H1 (cell line): ENCODE results near the gene ZNF565. TPM values are rescaled to one million over a fixed set of nuclear protein-coding genes. Genes with fewer than 3 reads are reported as not detected.
A peak's percentile ranks its signal among the peaks of the same experiment; 100 is the strongest.

Source experiments
- CTCF ChIA-PET: fragments of 300-600 bp; sonication (Branson Sonifier 250); formaldehyde crosslinking; loops from one replicate; lab custom pipeline; 2021; ENCODE audit not compliant: partially characterized antibody; lab: Charles Lee
- POLR2A ChIA-PET: fragments of 300-600 bp; sonication (Branson Sonifier 250); formaldehyde crosslinking; loops from one replicate; lab custom pipeline; 2021; ENCODE audit warnings: inconsistent platforms; ENCODE audit not compliant: partially characterized antibody; lab: Charles Lee
- DNase-seq, 2 experiments: peaks; one replicate each; pipeline versions ENCODE4 v3.0.0 to v3.0.0-alpha.2; 2010 to 2022; ENCODE audit warnings: low spot score in 2 of 2, low read depth in 1 of 2, mixed read lengths in 1 of 2
- FAIRE-seq: peaks from 2 replicates; lab custom pipeline; 2011; peaks lifted over from hg19 to GRCh38; lab: Jason Lieb, UNC
- H2AFZ ChIP-seq: 2 replicates; pipeline ENCODE4 v1.8.1; 2012; ENCODE audit warnings: low read length, inconsistent platforms
- H2AK5ac ChIP-seq: 2 replicates; pipeline ENCODE4 v1.6.1; 2013; ENCODE audit warnings: low read depth, low read length
- H2BK120ac ChIP-seq: replicated peaks from 2 replicates; pipeline ENCODE3; 2013; ENCODE audit warnings: low read depth, low read length, inconsistent platforms
- H2BK12ac ChIP-seq: 2 replicates; pipeline ENCODE4 v1.6.1; 2013; ENCODE audit warnings: low read depth, low read length
- H2BK15ac ChIP-seq: 2 replicates; pipeline ENCODE4 v1.6.1; 2013; ENCODE audit warnings: low read length
- H2BK20ac ChIP-seq: 2 replicates; pipeline ENCODE4 v1.6.1; 2013; ENCODE audit warnings: low read length
- H2BK5ac ChIP-seq: 2 replicates; pipeline ENCODE4 v1.6.1; 2013; ENCODE audit warnings: low read depth, low read length
- H3K14ac ChIP-seq: 2 replicates; pipeline ENCODE4 v1.6.1; 2013; ENCODE audit warnings: inconsistent platforms; ENCODE audit not compliant: insufficient read length
- H3K18ac ChIP-seq: 2 replicates; pipeline ENCODE4 v1.6.1; 2013; ENCODE audit warnings: low read length; ENCODE audit errors: extremely low read depth
- H3K23ac ChIP-seq: 2 replicates; pipeline ENCODE4 v1.6.1; 2013; ENCODE audit warnings: inconsistent platforms; ENCODE audit not compliant: insufficient read length
- H3K23me2 ChIP-seq: 2 replicates; pipeline ENCODE4 v1.6.1; 2013; ENCODE audit warnings: low read depth, low read length
- H3K27ac ChIP-seq: 2 replicates; pipeline ENCODE4 v1.6.1; 2011; ENCODE audit warnings: low read depth, low read length, inconsistent platforms
- H3K27me3 ChIP-seq, 4 experiments: replicated peaks in 1 of 4; 1 replicate in 1 of 4; 2 replicates in 3 of 4; pipeline versions ENCODE4 v1.6.1 to v1.8.1; 2011 to 2013; ENCODE audit warnings: low read length in 3 of 4, mild to moderate bottlenecking in 3 of 4, inconsistent platforms in 2 of 4, mixed read lengths in 2 of 4, moderate library complexity in 1 of 4; ENCODE audit not compliant: control insufficient read depth in 3 of 4, insufficient read depth in 3 of 4; ENCODE audit errors: extremely low read depth in 1 of 4
- H3K36me3 ChIP-seq, 4 experiments: 2 replicates each; pipeline versions ENCODE4 v1.6.1 to v1.8.1; 2011 to 2013; ENCODE audit warnings: mild to moderate bottlenecking in 4 of 4, low read length in 3 of 4, moderate library complexity in 2 of 4, control low read depth in 1 of 4, inconsistent platforms in 1 of 4; ENCODE audit not compliant: insufficient read depth in 4 of 4, control insufficient read depth in 2 of 4
- H3K4ac ChIP-seq: replicated peaks from 2 replicates; pipeline ENCODE3; 2013; ENCODE audit warnings: low read length, low read depth, mixed read lengths, inconsistent platforms; ENCODE audit not compliant: insufficient read length
- H3K4me1 ChIP-seq, 4 experiments: replicated peaks in 1 of 4; 1 replicate in 1 of 4; 2 replicates in 3 of 4; pipeline versions ENCODE4 v1.6.1 to v1.8.1; 2011 to 2013; ENCODE audit warnings: low read length in 3 of 4, inconsistent platforms in 2 of 4, mixed read lengths in 1 of 4; ENCODE audit not compliant: insufficient read depth in 4 of 4, control insufficient read depth in 3 of 4
- H3K4me2 ChIP-seq, 2 experiments: 2 replicates each; pipeline versions ENCODE4 v1.6.1 to v1.8.1; 2011 to 2013; ENCODE audit warnings: low read depth in 2 of 2, low read length in 2 of 2, control low read depth in 1 of 2, inconsistent platforms in 1 of 2, mild to moderate bottlenecking in 1 of 2; ENCODE audit not compliant: insufficient read depth in 1 of 2
- H3K4me3 ChIP-seq, 4 experiments: fragments of 200-600, 300-600 bp in 1 of 4; sonication (generic), shearing (Covaris generic), sonication (Bioruptor Twin) in 1 of 4; 2 replicates each; pipeline versions ENCODE4 v1.5.1 to v1.8.1; 2011 to 2016; ENCODE audit warnings: low read length in 4 of 4, low read depth in 3 of 4, control low read depth in 2 of 4, inconsistent platforms in 2 of 4, mild to moderate bottlenecking in 2 of 4, mixed read lengths in 1 of 4, moderate library complexity in 1 of 4; ENCODE audit not compliant: insufficient read depth in 2 of 4; ENCODE audit errors: extremely low read depth in 1 of 4
- H3K56ac ChIP-seq: replicated peaks from 2 replicates; pipeline ENCODE3; 2013; ENCODE audit warnings: low read depth, mild to moderate bottlenecking, mixed read lengths, low read length, inconsistent platforms; ENCODE audit not compliant: insufficient read length
- H3K79me1 ChIP-seq: 2 replicates; pipeline ENCODE4 v1.6.1; 2013; ENCODE audit warnings: low read depth, low read length, control low read depth
- H3K79me2 ChIP-seq, 2 experiments: 2 replicates each; pipeline versions ENCODE4 v1.6.1 to v1.8.1; 2012 to 2013; ENCODE audit warnings: low read length in 2 of 2, mild to moderate bottlenecking in 2 of 2, inconsistent platforms in 1 of 2; ENCODE audit not compliant: insufficient read depth in 2 of 2, control insufficient read depth in 1 of 2
- H3K9ac ChIP-seq, 4 experiments: replicated peaks in 1 of 4; 1 replicate in 1 of 4; 2 replicates in 3 of 4; pipeline versions ENCODE4 v1.6.1 to v1.8.1; 2011 to 2013; ENCODE audit warnings: low read depth in 3 of 4, low read length in 3 of 4, control low read depth in 2 of 4, mild to moderate bottlenecking in 2 of 4, moderate library complexity in 2 of 4, inconsistent platforms in 1 of 4; ENCODE audit errors: extremely low read depth in 1 of 4
- H3K9me3 ChIP-seq, 2 experiments: 2 replicates each; pipeline versions ENCODE4 v1.6.1 to v1.8.1; 2012 to 2013; ENCODE audit warnings: mild to moderate bottlenecking in 2 of 2, moderate library complexity in 2 of 2, control low read depth in 1 of 2, inconsistent platforms in 1 of 2, low read depth in 1 of 2, low read length in 1 of 2, mixed read lengths in 1 of 2; ENCODE audit not compliant: insufficient read depth in 2 of 2
- H4K20me1 ChIP-seq, 2 experiments: replicated peaks in 1 of 2; 2 replicates each; pipeline versions ENCODE3 to v1.8.1; 2011 to 2013; ENCODE audit warnings: inconsistent platforms in 2 of 2, low read length in 2 of 2, mild to moderate bottlenecking in 1 of 2; ENCODE audit not compliant: insufficient read depth in 2 of 2, control insufficient read depth in 1 of 2
- H4K5ac ChIP-seq: 2 replicates; pipeline ENCODE4 v1.6.1; 2013; ENCODE audit warnings: low read length, low read depth, mixed read lengths, inconsistent platforms; ENCODE audit not compliant: insufficient read length
- H4K8ac ChIP-seq: 2 replicates; pipeline ENCODE4 v1.8.0; 2013; ENCODE audit warnings: mild to moderate bottlenecking, moderate library complexity, low read length, inconsistent platforms; ENCODE audit not compliant: insufficient read depth; ENCODE audit errors: extremely low read depth
- H4K91ac ChIP-seq: replicated peaks from 2 replicates; pipeline ENCODE3; 2013; ENCODE audit warnings: low read length, mixed read lengths, inconsistent platforms; ENCODE audit not compliant: insufficient read length
- ASH2L ChIP-seq: fragments of 200-600, 300-600 bp; sonication (generic); IDR thresholded peaks from one replicate; pipeline ENCODE4 v1.7.1; 2017; ENCODE audit warnings: low read length
- BACH1 ChIP-seq: IDR thresholded peaks from 2 replicates; pipeline ENCODE4 v1.6.1; 2012; ENCODE audit warnings: low read length, improper control_type of control experiment
- CHD2 ChIP-seq: IDR thresholded peaks from 2 replicates; pipeline ENCODE4 v1.6.1; 2012; ENCODE audit warnings: low read length, improper control_type of control experiment
- NRF1 ChIP-seq: IDR thresholded peaks from 2 replicates; pipeline ENCODE4 v1.6.1; 2011; ENCODE audit warnings: mild to moderate bottlenecking, low read depth, low read length, improper control_type of control experiment
- POU5F1 ChIP-seq: IDR thresholded peaks from 2 replicates; pipeline ENCODE4 v1.6.1; 2011; ENCODE audit warnings: low read depth, mild to moderate bottlenecking, low read length, moderate library complexity
- RNF2 ChIP-seq: fragments of 200-900, 300-1000 bp; sonication (generic); IDR thresholded peaks from 2 replicates; pipeline ENCODE4 v1.7.1; 2016; ENCODE audit warnings: borderline replicate concordance, low read depth, mild to moderate bottlenecking, antibody characterized with exemption, low read length; ENCODE audit not compliant: poor library complexity, severe bottlenecking; ENCODE audit errors: missing control alignments
- WGBS, 2 experiments: shearing (Covaris generic) in 1 of 2; methylation state at CpG; one replicate each; pipeline versions ENCODE4 v1.1.6 to v1.1.7; 2013 to 2015; ENCODE audit warnings: low lambda C conversion rate in 2 of 2, mixed read lengths in 2 of 2, inconsistent platforms in 1 of 2, low coverage in 1 of 2, missing lambda C conversion rate in 1 of 2; ENCODE audit not compliant: insufficient replicate concordance in 2 of 2, insufficient coverage in 1 of 2, insufficient read length in 1 of 2; ENCODE audit errors: extremely low coverage in 1 of 2, missing lambda C conversion rate in 1 of 2; 5-methylcytosine and 5-hydroxymethylcytosine counted together
- polyA plus RNA-seq, 7 experiments: library from polyadenylated mRNA; depleted of rRNA in 3 of 7; stranded (reverse) in 5 of 7; unstranded in 2 of 7; fragments of >200 nt in 5 of 7; fragments of 200-250 nt in 2 of 7; gene quantifications; 1 replicate in 5 of 7; 2 replicates in 1 of 7; 4 replicates in 1 of 7; pipeline versions ENCODE4 v1.2.1 to v1.2.3, GENCODE V29; 2011 to 2013; ENCODE audit warnings: missing spikeins in 2 of 7, mixed read lengths in 2 of 7
- total RNA-seq: library from RNA; stranded (reverse); fragmentation: NEBNext Ultra II Directional; extraction: Animal tissue kit (Norgen Biotek cat#: 25700); gene quantifications from 2 replicates; pipeline ENCODE4 v1.2.1, GENCODE V29; 2021

The ZNF565 gene
- total and polyA plus RNA-seq, 2 of the 8 experiments (the other 6 are each of a cell fraction or from before 2014, with no cell fraction given) = 0.89 to 3.1 TPM

DNA sequence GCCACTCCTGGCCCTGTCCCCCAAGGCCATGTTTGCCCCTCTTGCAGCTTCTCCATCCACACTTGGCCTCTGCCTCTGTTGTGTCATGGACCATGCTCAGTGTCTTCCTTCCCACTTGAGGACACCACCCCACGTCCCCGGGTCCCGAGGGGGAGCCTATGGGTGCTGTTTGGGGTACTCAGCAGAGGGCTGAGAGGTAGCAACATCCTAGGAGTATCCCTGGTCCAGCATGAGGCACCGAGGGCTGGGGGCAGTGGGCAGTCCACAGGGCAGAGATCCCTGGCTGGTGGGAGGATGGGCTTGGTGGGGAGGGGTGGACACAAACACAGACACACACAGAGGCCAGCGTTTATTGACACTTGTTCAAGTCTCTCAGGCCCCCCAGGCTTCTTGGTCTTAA lies 63.9 kb downstream of the ZNF565 start:
- Histone ChIP-seq H2BK12ac (no peak overlapping the region), H4K8ac (no peak overlapping the region), H3K79me2 (no peaks in the 10 kb centered on the region), H3K23ac (no peak overlapping the region), H3K79me1 (no peaks in the 10 kb centered on the region), H4K20me1 (peaks cover 0 to 12% of the 10 kb centered on the region in 2 experiments), H3K4me2 (peak overlapping the region in 1 of 2 experiments; percentile 97; a peak in 1 of 4 replicates), H3K27ac (no peak overlapping the region), H3K36me3 (peaks cover 12 to 41% (median 23%) of the 10 kb centered on the region in 4 experiments), H3K18ac (no peak overlapping the region), H3K4me3 (no peak overlapping the region), H2BK120ac (no peak overlapping the region), H3K9me3 (no peaks in the 10 kb centered on the region), H2BK15ac (no peak overlapping the region), H3K23me2 (peaks cover 13% of the 10 kb centered on the region; the same call in 1 of the 2 replicates), H3K9ac (0 out of 7 replicates have a peak overlapping the region, but pooled peaks of 1 of the 4 experiments have one; percentile 22), H2BK5ac (no peak overlapping the region), H3K14ac (no peak overlapping the region), H2AK5ac (no peak overlapping the region), H3K27me3 (no peaks in the 10 kb centered on the region), H4K5ac (no peak overlapping the region), H2BK20ac (no peak overlapping the region), H3K56ac (no peak overlapping the region), H2AFZ (no peak overlapping the region), H4K91ac (no peak overlapping the region), H3K4me1 (peaks cover 0 to 5% (median 0%) of the 10 kb centered on the region in 4 experiments; a peak in 1 of 7 replicates), H3K4ac (no peak overlapping the region)
- DNase-seq = no peak
- 95% methylated on average over 5 of the region's 5 CpGs; no CpG with 5 or more reads in 1 of the 2 experiments for WGBS, 2 experiments
- CTCF ChIA-PET = interaction anchor here (0.8 to 2.9 kb wide), 4 partner anchors 14 to 22 kb away, joined by 3 to 17 read pairs (median 4); no protein-coding TSS in a partner anchor
- TF ChIP-seq ASH2L (no peak), CHD2 (no peak), NRF1 (no peak), RNF2 (no peak), BACH1 (no peak), POU5F1 (no peak)
- POLR2A ChIA-PET = interaction anchor here (0.6 to 4.2 kb wide), 17 partner anchors 8 to 339 kb away, joined by 3 to 29 read pairs (median 4); partner anchors contain the start of genes POLR2I, TBCB and ZNF566
- FAIRE-seq = no peak
